ENCODE measurements around the gene COPG1.

DNA sequence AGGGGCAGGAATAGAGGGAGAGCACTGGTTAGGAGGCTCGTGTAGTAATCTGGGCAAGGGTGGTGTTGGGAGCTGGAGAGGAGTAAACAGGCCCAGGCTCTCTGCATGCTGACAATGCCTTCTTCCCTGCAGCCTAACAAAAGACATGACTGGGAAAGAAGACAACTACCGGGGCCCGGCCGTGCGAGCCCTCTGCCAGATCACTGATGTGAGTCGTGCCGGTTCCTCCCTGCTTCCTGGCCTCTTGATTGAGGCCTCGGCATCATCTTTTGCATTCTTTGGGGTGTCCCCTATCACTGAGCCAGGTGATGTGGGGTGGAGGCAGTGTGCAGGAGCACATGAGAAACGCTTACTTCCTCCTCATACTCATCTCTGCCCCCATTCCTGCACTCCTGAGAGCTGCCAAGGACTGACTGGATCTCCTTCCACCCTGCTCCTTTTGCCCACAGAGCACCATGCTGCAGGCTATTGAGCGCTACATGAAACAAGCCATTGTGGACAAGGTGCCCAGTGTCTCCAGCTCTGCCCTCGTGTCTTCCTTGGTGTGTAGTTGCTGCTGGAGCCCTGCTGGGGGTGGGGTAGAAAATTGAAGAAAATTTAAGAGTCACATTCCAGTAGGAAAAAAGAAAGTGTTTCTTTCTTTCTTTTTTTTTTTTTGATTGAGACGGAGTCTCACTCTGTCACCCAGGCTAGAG lies 5.3 kb downstream of the COPG1 start:
- TF ChIP-seq POLR2AphosphoS5 (IDR thresholded peaks at IDR 0.05) (no peak), POLR2A (IDR thresholded peaks at IDR 0.05) (no peak)
